Liver (tissue), 9 donors: ENCODE data around the gene YTHDF2. TPM values are rescaled to one million over a fixed set of nuclear protein-coding genes. Genes with fewer than 3 reads are reported as not detected.

Source experiments
- DNase-seq: peaks from one replicate; pipeline ENCODE4 v3.0.0-alpha.2; 2017; ENCODE audit warnings: low spot score
- H3K27ac ChIP-seq, 2 donors: one replicate each; pipeline ENCODE4 v1.7.0; 2013; ENCODE audit warnings: inconsistent platforms in 2 of 2, low read length in 2 of 2, control low read depth in 1 of 2, low read depth in 1 of 2, mild to moderate bottlenecking in 1 of 2
- H3K27me3 ChIP-seq, 4 donors: one replicate each; pipeline versions ENCODE4 v1.6.1 to v1.7.0; 2013; ENCODE audit warnings: low read length in 3 of 4, inconsistent platforms in 1 of 4, mild to moderate bottlenecking in 1 of 4, moderate library complexity in 1 of 4; ENCODE audit not compliant: control insufficient read depth in 4 of 4, insufficient read depth in 4 of 4
- H3K36me3 ChIP-seq, 4 donors: one replicate each; pipeline versions ENCODE4 v1.6.1 to v1.7.0; 2013; ENCODE audit warnings: low read length in 3 of 4, mild to moderate bottlenecking in 3 of 4, low read depth in 1 of 4, moderate library complexity in 1 of 4; ENCODE audit not compliant: control insufficient read depth in 4 of 4, insufficient read depth in 3 of 4
- H3K4me1 ChIP-seq, 4 donors: one replicate each; pipeline versions ENCODE4 v1.6.1 to v1.7.0; 2013; ENCODE audit warnings: low read length in 3 of 4, mild to moderate bottlenecking in 3 of 4, moderate library complexity in 1 of 4; ENCODE audit not compliant: control insufficient read depth in 4 of 4, insufficient read depth in 4 of 4
- H3K4me3 ChIP-seq, 3 donors: one replicate each; pipeline versions ENCODE4 v1.6.1 to v1.7.0; 2013; ENCODE audit warnings: low read length in 3 of 3, control low read depth in 1 of 3, low read depth in 1 of 3, mild to moderate bottlenecking in 1 of 3
- H3K9ac ChIP-seq, 2 donors: one replicate each; pipeline ENCODE4 v1.7.0; 2013; ENCODE audit warnings: low read length in 2 of 2, mild to moderate bottlenecking in 2 of 2, moderate library complexity in 2 of 2, control low read depth in 1 of 2, low read depth in 1 of 2
- H3K9me3 ChIP-seq, 4 donors: one replicate each; pipeline versions ENCODE4 v1.6.1 to v1.7.0; 2013; ENCODE audit warnings: low read length in 3 of 4; ENCODE audit not compliant: control insufficient read depth in 4 of 4
- CTCF ChIP-seq: fragments of 150-350 bp; IDR thresholded peaks from 2 replicates; pipeline ENCODE4 v1.5.1; 2017; ENCODE audit warnings: improper control_type of control experiment, low read depth, low read length; ENCODE audit not compliant: missing input control
- EGR1 ChIP-seq, 2 donors: IDR thresholded peaks; 2 replicates each; pipeline ENCODE4 v1.6.1; 2016 to 2018; ENCODE audit warnings: antibody characterized with exemption in 2 of 2, low read depth in 2 of 2
- FOXA1 ChIP-seq: IDR thresholded peaks from 2 replicates; pipeline ENCODE4 v1.6.1; 2016; ENCODE audit warnings: antibody characterized with exemption
- FOXA2 ChIP-seq: IDR thresholded peaks from 2 replicates; pipeline ENCODE4 v1.6.1; 2016; ENCODE audit warnings: antibody characterized with exemption
- GABPA ChIP-seq, 2 donors: IDR thresholded peaks in 1 of 2; conservative IDR thresholded peaks in 1 of 2; 2 replicates each; pipeline ENCODE4 v1.6.1; 2016; ENCODE audit warnings: antibody characterized with exemption in 2 of 2, mild to moderate bottlenecking in 1 of 2, moderate library complexity in 1 of 2
- HNF4G ChIP-seq: IDR thresholded peaks from 2 replicates; pipeline ENCODE4 v1.6.1; 2016; ENCODE audit warnings: antibody characterized with exemption
- JUND ChIP-seq, 2 donors: IDR thresholded peaks; 2 replicates each; pipeline ENCODE4 v1.6.1; 2016; ENCODE audit warnings: antibody characterized with exemption in 2 of 2
- MAX ChIP-seq: IDR thresholded peaks from 2 replicates; pipeline ENCODE4 v1.6.1; 2016; ENCODE audit warnings: antibody characterized with exemption
- RAD21 ChIP-seq, 2 donors: IDR thresholded peaks; 2 replicates each; pipeline ENCODE4 v1.6.1; 2016; ENCODE audit warnings: antibody characterized with exemption in 2 of 2, mild to moderate bottlenecking in 2 of 2
- REST ChIP-seq: IDR thresholded peaks from 2 replicates; pipeline ENCODE4 v1.6.1; 2016; ENCODE audit warnings: antibody characterized with exemption, mild to moderate bottlenecking
- RXRA ChIP-seq, 2 donors: IDR thresholded peaks; 2 replicates each; pipeline ENCODE4 v1.6.1; 2017 to 2018; ENCODE audit warnings: antibody characterized with exemption in 2 of 2, mild to moderate bottlenecking in 1 of 2
- SP1 ChIP-seq: IDR thresholded peaks from 2 replicates; pipeline ENCODE4 v1.6.1; 2018; ENCODE audit warnings: antibody characterized with exemption, mild to moderate bottlenecking
- YY1 ChIP-seq: IDR thresholded peaks from 2 replicates; pipeline ENCODE4 v1.6.1; 2016; ENCODE audit warnings: antibody characterized with exemption, mild to moderate bottlenecking
- whole genome bisulfite sequencing: extraction: QIAGEN DNeasy Blood & Tissue Kit; methylation state at CpG from one replicate; pipeline ENCODE4 v1.1.7; 2013; 5-methylcytosine and 5-hydroxymethylcytosine counted together
- polyA plus RNA-seq, 2 donors: library from polyadenylated mRNA; stranded (reverse) in 1 of 2; unstranded in 1 of 2; fragments of 200-250 nt in 1 of 2; fragments of >200 nt in 1 of 2; fragmentation: Nextera tagmentation in 1 of 2; extraction: Ambion mirVana in 1 of 2; gene quantifications; one replicate each; pipeline versions ENCODE4 v1.2.1 to v1.2.3, GENCODE V29; 2013 to 2015
- total RNA-seq, 2 donors: library from RNA; depleted of rRNA; stranded (reverse); fragments of >200 nt; gene quantifications; one replicate each; pipeline ENCODE4 v1.2.3, GENCODE V29; 2014
- donor health status: healthy.
- donor health status: healthy.
- donor health status: healthy.
- donor health status: healthy.
- donor health status: healthy.

The YTHDF2 gene
- total and polyA plus RNA-seq, 4 donors: 21.1 to 37.9 (median 29.9) TPM

GRCh38 chr1:28812669-28813468, 76.1 kb downstream of the YTHDF2 start:
- Histone ChIP-seq H3K9ac (no peak overlapping the region), H3K9me3 (no peaks in the 10 kb centered on the region), H3K4me1 (peaks cover 0 to 4% (median 0%) of the 10 kb centered on the region in 4 donors), H3K36me3 (no peaks in the 10 kb centered on the region), H3K27ac (no peak overlapping the region), H3K27me3 (peaks cover 4 to 18% (median 10%) of the 10 kb centered on the region in 4 donors), H3K4me3 (no peak overlapping the region)
- no peak for TF ChIP-seq RAD21 (IDR thresholded peaks at IDR 0.05)
- no peak for TF ChIP-seq HNF4G
- no peak for TF ChIP-seq YY1
- no peak for TF ChIP-seq MAX
- no peak for TF ChIP-seq SP1
- DNase-seq: no peak
- 36% methylated on average over 34 of the region's 34 CpGs for WGBS

- H3K9ac ChIP-seq: no peak overlapping the region
- H3K4me3 ChIP-seq: no peak overlapping the region
- 81% methylated on average over 15 of the region's 15 CpGs for WGBS
- H3K27ac ChIP-seq: no peak overlapping the region
- TF ChIP-seq REST: no peak
- no peak for TF ChIP-seq EGR1 (IDR thresholded peaks at IDR 0.05; ENCODE audit: low read depth in 2 of 2)
- TF ChIP-seq JUND (IDR thresholded peaks at IDR 0.05): no peak
- TF ChIP-seq HNF4G: no peak
- no peak for TF ChIP-seq FOXA1
- peaks cover 0 to 4% (median 0%) of the 10 kb centered on the region in 4 donors for H3K4me1 ChIP-seq
- peaks cover 4 to 18% (median 10%) of the 10 kb centered on the region in 4 donors for H3K27me3 ChIP-seq
- no peak for DNase-seq
- H3K36me3 ChIP-seq: no peaks in the 10 kb centered on the region
- no peaks in the 10 kb centered on the region for H3K9me3 ChIP-seq
Observed at GRCh38 chr1:28813931-28814465, 77.3 kb downstream of the YTHDF2 start.

GRCh38 chr1:28815533-28816185, 78.9 kb downstream of the YTHDF2 start:
- H3K9ac ChIP-seq: no peak overlapping the region
- no peaks in the 10 kb centered on the region for H3K9me3 ChIP-seq
- DNase-seq: no peak
- H3K4me1 ChIP-seq: peaks cover 0 to 4% (median 0%) of the 10 kb centered on the region in 4 donors
- no peak overlapping the region for H3K4me3 ChIP-seq
- peaks cover 4 to 17% (median 10%) of the 10 kb centered on the region in 4 donors for H3K27me3 ChIP-seq
- H3K36me3 ChIP-seq: no peaks in the 10 kb centered on the region
- no peak for TF ChIP-seq REST
- no peak for TF ChIP-seq FOXA1
- no peak for TF ChIP-seq FOXA2
- TF ChIP-seq EGR1 (IDR thresholded peaks at IDR 0.05; ENCODE audit: low read depth in 2 of 2): no peak
- TF ChIP-seq CTCF: no peak
- TF ChIP-seq GABPA (IDR thresholded peaks at IDR 0.05 in 1 of 2, conservative IDR thresholded peaks at IDR 0.05 in 1 of 2): no peak
- no peak for TF ChIP-seq YY1
- TF ChIP-seq RAD21 (IDR thresholded peaks at IDR 0.05): no peak
- no peak for TF ChIP-seq JUND (IDR thresholded peaks at IDR 0.05)
- TF ChIP-seq SP1: no peak
- TF ChIP-seq MAX: no peak
- no peak for TF ChIP-seq RXRA (IDR thresholded peaks at IDR 0.05)
- H3K27ac ChIP-seq: no peak overlapping the region
- 44% methylated on average over 12 of the region's 12 CpGs for WGBS
